Peyer's patch (tissue), 4 donors: Measurements from ENCODE around the gene FAM240A. TPM values are rescaled to one million over a fixed set of nuclear protein-coding genes. Genes with fewer than 3 reads are reported as not detected.

Experiments used
- DNase-seq, 3 donors: peaks; one replicate each; pipeline ENCODE4 v3.0.0-alpha.2; 2017 to 2019
- H3K27ac ChIP-seq, 4 donors: fragments of 200-600 bp; sonication (generic); one replicate each; pipeline ENCODE4 v1.5.1; 2016 to 2019
- H3K27me3 ChIP-seq, 2 donors: fragments of 200-600 bp; sonication (generic); one replicate each; pipeline ENCODE4 v1.5.1; 2019
- H3K36me3 ChIP-seq, 3 donors: fragments of 200-600 bp; sonication (generic); one replicate each; pipeline ENCODE4 v1.5.1; 2016 to 2019
- H3K4me1 ChIP-seq, 4 donors: fragments of 200-600 bp; sonication (generic); one replicate each; pipeline ENCODE4 v1.5.1; 2016 to 2019
- H3K4me3 ChIP-seq, 4 donors: fragments of 200-600 bp; sonication (generic); 1 replicate in 3 of 4; 2 replicates in 1 of 4; pipeline ENCODE4 v1.5.1; 2016 to 2019; ENCODE audit warnings: mild to moderate bottlenecking in 1 of 4
- H3K9me3 ChIP-seq, 4 donors: fragments of 200-600 bp; sonication (generic); one replicate each; pipeline ENCODE4 v1.5.1; 2016 to 2019; ENCODE audit warnings: mild to moderate bottlenecking in 1 of 4
- POLR2A ChIP-seq, 2 donors: fragments of 450-650 bp; IDR thresholded peaks; one replicate each; pipeline ENCODE4 v1.5.1; 2017; ENCODE audit warnings: antibody characterized with exemption in 2 of 2, mild to moderate bottlenecking in 2 of 2, moderate library complexity in 2 of 2
- total RNA-seq, 4 donors: library from RNA; depleted of rRNA; stranded (reverse); fragments of >200 nt; gene quantifications; one replicate each; pipeline ENCODE4 v1.1.0, GENCODE V29; 2016
- TF ChIP-seq, protein P1 (sequence below), 6 experiments: fragments of 450-650 bp in 4 of 6; fragments of 200-600 bp in 2 of 6; sonication (generic) in 1 of 6; IDR thresholded peaks; one replicate each; pipeline ENCODE4 v1.5.1; 2017 to 2019; ENCODE audit warnings: antibody characterized with exemption in 6 of 6, mild to moderate bottlenecking in 3 of 6, moderate library complexity in 1 of 6

FAM240A gene
- total RNA-seq, 4 donors from 2014 or later: not detected

DNA sequence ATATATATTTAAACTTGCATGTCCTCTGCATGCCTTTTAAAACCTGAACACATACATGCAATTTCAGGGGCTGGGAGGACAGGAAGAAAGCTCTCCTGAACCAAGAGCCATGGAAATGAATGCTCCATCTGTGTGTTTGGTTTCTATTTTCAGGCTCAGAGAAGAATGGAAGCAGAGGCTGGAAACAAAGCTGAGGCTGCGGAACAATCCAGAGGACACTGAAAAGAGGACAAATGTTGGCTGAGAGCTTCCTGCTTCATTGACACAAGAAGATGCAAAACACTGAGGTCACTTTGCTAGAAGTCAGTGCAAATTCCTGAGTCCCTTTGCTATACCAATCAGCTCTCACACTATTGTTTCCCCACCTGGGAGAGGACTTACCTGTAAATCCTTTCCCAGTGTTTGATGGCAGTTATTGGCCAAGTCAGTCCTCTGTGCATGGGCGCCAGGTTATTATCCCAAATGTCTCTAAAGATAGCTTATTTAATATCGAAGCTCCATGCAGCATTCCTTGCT is 12.7 kb downstream of the FAM240A start:
- TF ChIP-seq, protein P1, sequence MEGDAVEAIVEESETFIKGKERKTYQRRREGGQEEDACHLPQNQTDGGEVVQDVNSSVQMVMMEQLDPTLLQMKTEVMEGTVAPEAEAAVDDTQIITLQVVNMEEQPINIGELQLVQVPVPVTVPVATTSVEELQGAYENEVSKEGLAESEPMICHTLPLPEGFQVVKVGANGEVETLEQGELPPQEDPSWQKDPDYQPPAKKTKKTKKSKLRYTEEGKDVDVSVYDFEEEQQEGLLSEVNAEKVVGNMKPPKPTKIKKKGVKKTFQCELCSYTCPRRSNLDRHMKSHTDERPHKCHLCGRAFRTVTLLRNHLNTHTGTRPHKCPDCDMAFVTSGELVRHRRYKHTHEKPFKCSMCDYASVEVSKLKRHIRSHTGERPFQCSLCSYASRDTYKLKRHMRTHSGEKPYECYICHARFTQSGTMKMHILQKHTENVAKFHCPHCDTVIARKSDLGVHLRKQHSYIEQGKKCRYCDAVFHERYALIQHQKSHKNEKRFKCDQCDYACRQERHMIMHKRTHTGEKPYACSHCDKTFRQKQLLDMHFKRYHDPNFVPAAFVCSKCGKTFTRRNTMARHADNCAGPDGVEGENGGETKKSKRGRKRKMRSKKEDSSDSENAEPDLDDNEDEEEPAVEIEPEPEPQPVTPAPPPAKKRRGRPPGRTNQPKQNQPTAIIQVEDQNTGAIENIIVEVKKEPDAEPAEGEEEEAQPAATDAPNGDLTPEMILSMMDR (IDR thresholded peaks at IDR 0.05): no peak
- no peak for TF ChIP-seq POLR2A (IDR thresholded peaks at IDR 0.05)
- no peaks in the 10 kb centered on the region for H3K36me3 ChIP-seq
- no peak overlapping the region for H3K27ac ChIP-seq
- H3K4me1 ChIP-seq: peaks cover 0 to 11% (median 1%) of the 10 kb centered on the region in 4 donors
- DNase-seq: no peak
- H3K9me3 ChIP-seq: no peaks in the 10 kb centered on the region
- no peak overlapping the region for H3K4me3 ChIP-seq
- no peaks in the 10 kb centered on the region for H3K27me3 ChIP-seq

DNA sequence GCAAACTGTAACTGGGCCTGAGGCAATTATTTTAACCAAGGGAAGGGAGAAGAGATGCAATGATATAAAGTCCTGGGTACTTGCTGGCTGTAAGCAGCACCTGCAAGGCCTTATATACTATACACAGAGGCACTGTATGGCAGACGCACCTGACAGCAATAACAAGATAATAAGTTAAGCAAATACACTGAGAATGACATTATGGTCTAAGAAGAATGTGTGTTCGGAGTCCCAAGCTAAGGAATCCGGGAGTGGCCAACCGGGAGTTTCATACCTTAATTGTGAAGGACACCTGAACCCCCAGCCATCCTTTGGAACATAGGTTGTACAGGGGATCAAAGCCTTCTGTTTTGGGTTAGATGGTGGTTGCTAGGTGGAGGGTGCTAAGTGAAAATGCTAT is 13.7 kb downstream of the FAM240A start:
- no peak for DNase-seq
- Histone ChIP-seq H3K4me1 (peaks cover 0 to 11% (median 3%) of the 10 kb centered on the region in 4 donors), H3K27ac (no peak overlapping the region)

DNA sequence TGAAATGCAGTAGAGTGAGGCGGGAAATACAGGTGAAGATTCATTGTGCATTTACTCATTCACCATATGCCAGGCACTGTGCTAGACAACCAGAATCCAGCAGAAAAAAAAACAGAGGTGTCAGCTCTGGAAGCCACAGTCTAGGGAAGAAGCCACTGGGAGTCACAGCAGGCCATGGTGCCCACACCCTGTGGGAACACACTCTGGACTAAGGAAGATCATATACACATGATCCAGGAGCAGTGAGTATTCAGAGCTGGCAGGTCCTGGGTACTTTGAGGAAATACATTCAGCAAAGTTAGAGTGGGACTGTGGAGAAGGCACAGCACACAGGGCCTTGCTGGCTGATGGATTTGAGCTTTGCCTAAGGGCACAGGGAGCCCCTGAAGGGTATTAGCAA is 14.8 kb downstream of the FAM240A start:
- TF ChIP-seq, protein P1 (IDR thresholded peaks at IDR 0.05): no peak
- TF ChIP-seq POLR2A (IDR thresholded peaks at IDR 0.05): no peak
- no peak overlapping the region for H3K4me3 ChIP-seq
- H3K27me3 ChIP-seq: no peaks in the 10 kb centered on the region
- H3K4me1 ChIP-seq: peaks cover 0 to 11% (median 3%) of the 10 kb centered on the region in 4 donors
- no peak for DNase-seq
- no peak overlapping the region for H3K27ac ChIP-seq
- H3K36me3 ChIP-seq: no peaks in the 10 kb centered on the region
- no peaks in the 10 kb centered on the region for H3K9me3 ChIP-seq

More for the DNA sequence above, 13.7 kb downstream of the FAM240A start:
- Histone ChIP-seq H3K27me3 (no peaks in the 10 kb centered on the region), H3K36me3 (no peaks in the 10 kb centered on the region), H3K4me3 (no peak overlapping the region), H3K9me3 (no peaks in the 10 kb centered on the region)
- TF ChIP-seq, protein P1 (IDR thresholded peaks at IDR 0.05): no peak
- TF ChIP-seq POLR2A (IDR thresholded peaks at IDR 0.05): no peak

DNA sequence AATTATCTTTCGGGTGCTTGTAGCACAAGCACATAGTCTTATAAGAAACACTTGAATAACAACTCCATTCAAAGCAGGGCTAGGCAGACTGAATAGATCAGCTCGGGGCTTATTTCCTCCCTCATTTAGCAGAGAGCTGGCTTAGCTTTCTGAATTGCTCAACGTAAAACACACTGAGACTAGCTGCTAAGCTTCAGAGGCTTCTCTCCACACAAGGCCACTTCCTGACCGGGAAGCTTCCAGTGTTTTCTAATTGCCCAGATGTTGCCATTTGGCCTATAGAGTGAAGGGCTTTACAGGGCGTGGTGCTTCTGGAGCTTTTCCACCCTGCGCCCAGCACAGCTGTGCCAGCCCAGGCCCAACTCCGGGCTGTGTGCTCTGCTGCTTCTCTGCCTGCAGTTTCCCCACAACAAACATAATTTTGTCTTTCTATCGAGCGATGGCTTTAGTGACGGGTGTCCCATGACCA is 16.6 kb downstream of the FAM240A start:
- Histone ChIP-seq H3K9me3 (no peaks in the 10 kb centered on the region), H3K4me1 (peaks cover 0 to 11% (median 3%) of the 10 kb centered on the region in 4 donors), H3K27ac (peak overlapping the region in 3 of 4 donors; percentile 25 to 61 (median 53)), H3K27me3 (no peaks in the 10 kb centered on the region), H3K4me3 (no peak overlapping the region), H3K36me3 (no peaks in the 10 kb centered on the region)
- no peak for DNase-seq
- TF ChIP-seq, protein P1 (IDR thresholded peaks at IDR 0.05): no peak
- TF ChIP-seq POLR2A (IDR thresholded peaks at IDR 0.05): no peak

DNA sequence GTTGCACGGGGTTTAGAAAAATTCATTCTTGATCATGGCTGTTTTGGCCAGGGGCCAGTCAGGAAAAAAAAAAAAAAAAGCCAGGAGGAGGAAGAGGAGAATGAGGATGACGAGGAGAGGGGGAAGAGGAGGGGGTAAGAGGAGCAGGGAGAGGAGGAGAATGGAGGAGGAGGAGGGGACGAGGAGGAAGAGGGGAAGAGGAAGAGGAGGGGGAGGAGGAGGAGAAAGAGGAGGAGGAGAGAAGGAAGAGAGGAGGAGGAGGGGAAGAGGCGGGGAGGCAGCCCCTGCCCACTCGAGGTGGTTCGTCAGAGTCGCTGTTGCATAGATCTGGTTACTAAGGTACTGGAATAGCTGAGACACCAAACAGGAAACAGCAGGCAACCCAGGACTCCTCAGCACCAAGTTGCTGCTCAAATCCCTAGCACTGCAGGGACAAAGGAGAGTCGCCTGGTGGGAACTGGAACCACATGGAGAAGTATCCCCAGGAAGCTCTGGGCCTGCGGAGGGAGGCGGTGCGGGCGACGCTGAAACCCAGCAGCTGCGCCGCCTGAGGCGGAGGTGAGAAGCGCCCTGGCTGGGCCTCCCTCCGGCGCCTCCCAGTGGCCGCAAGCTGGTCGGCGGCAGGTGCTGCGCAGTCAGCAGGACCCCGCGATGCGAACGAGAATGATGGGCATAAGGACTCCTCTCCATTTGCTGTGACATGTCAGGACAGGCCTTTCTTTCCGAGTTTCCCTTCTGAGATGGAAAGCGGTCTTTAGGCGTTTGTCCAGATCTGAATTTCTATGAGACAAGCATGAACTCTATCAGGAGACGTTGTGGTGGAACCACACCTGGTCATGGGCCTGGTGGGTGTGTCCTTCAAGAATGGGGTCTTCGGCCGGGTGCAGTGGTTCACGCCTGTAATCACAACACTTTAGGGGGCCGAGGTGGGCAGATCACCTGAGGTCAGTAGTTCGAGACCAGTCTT is 17.5 kb downstream of the FAM240A start:
- H3K4me1 ChIP-seq: peaks cover 0 to 11% (median 3%) of the 10 kb centered on the region in 4 donors

More for the DNA sequence above, 17.5 kb downstream of the FAM240A start:
- no peaks in the 10 kb centered on the region for H3K36me3 ChIP-seq
- H3K27ac ChIP-seq: peak overlapping the region; percentile 25 to 61 (median 42)
- DNase-seq: peak; percentile 67 to 90 (median 87)
- no peaks in the 10 kb centered on the region for H3K27me3 ChIP-seq
- TF ChIP-seq POLR2A (IDR thresholded peaks at IDR 0.05): no peak
- TF ChIP-seq, protein P1 (IDR thresholded peaks at IDR 0.05): peak; percentile 77 to 99 (median 98)
- H3K9me3 ChIP-seq: no peaks in the 10 kb centered on the region
- H3K4me3 ChIP-seq: peak overlapping the region in 3 of 4 donors; percentile 28 to 37 (median 37)
